Activated B cell treated with CpG ODN at 0.5 μM for 24 hours (primary cell): ENCODE data around the gene CFAP20DC. TPM values are rescaled to one million over a fixed set of nuclear protein-coding genes. Genes with fewer than 3 reads are reported as not detected.

Experiments used
- ATAC-seq: fragments of 200-7000 bp; cut with Tn5 transposase; one replicate; pipeline ENCODE4 v1.10.0; 2021; ENCODE audit warnings: low read depth, mild to moderate bottlenecking, moderate library complexity
- CTCF ChIA-PET: fragments of 350-600 bp; sonication (Branson Sonifier 250); formaldehyde crosslinking; loops from one replicate; lab custom pipeline; 2021; ENCODE audit warnings: antibody characterized with exemption; lab: Charles Lee
- POLR2A ChIA-PET: fragments of 350-600 bp; sonication (Branson Sonifier 250); formaldehyde crosslinking; loops from one replicate; lab custom pipeline; 2021; ENCODE audit warnings: antibody characterized with exemption; lab: Charles Lee
- DNase-seq: peaks from one replicate; pipeline ENCODE4 v3.0.0; 2022
- H3K27ac Mint-ChIP-seq: one replicate; pipeline ENCODE4 v1.8.0; 2020; ENCODE audit warnings: mixed read lengths
- H3K27me3 Mint-ChIP-seq: one replicate; pipeline ENCODE4 v1.8.0; 2021; ENCODE audit warnings: mixed read lengths
- H3K36me3 Mint-ChIP-seq: one replicate; pipeline ENCODE4 v1.8.0; 2021; ENCODE audit warnings: low read depth, mixed read lengths
- H3K4me1 Mint-ChIP-seq: one replicate; pipeline ENCODE4 v1.8.0; 2021; ENCODE audit warnings: mixed read lengths
- H3K4me3 Mint-ChIP-seq: one replicate; pipeline ENCODE4 v1.8.0; 2020; ENCODE audit warnings: mild to moderate bottlenecking, mixed read lengths
- H3K9me3 Mint-ChIP-seq: one replicate; pipeline ENCODE4 v1.8.0; 2020; ENCODE audit warnings: mixed read lengths
- CTCF ChIP-seq: fragments of 200-600 bp; IDR thresholded peaks from one replicate; pipeline ENCODE4 v1.8.0; 2022; ENCODE audit warnings: antibody characterized with exemption, mild to moderate bottlenecking
- intact Hi-C: fragments of 100-400 bp; cut with micrococcal nuclease; formaldehyde crosslinking; loops from one replicate; pipeline ENCODE4 v1.15.1; 2024
- total RNA-seq: library from RNA; stranded (reverse); gene quantifications from 2 replicates; pipeline ENCODE4 v1.2.3, GENCODE V29; 2022

The CFAP20DC gene
- total RNA-seq, 1 donor from 2014 or later: 1.6 TPM

GRCh38 chr3:58991623-58992022 lies 58.2 kb downstream of the CFAP20DC start:
- Mint-ChIP-seq H3K27ac (no peak overlapping the region), H3K9me3 (peaks cover 7% of the 10 kb centered on the region), H3K4me1 (peaks cover 4% of the 10 kb centered on the region), H3K27me3 (no peaks in the 10 kb centered on the region), H3K4me3 (no peak overlapping the region), H3K36me3 (no peaks in the 10 kb centered on the region)
- intact Hi-C loops: loop anchor here (10.0 kb wide), 1 partner anchor 223 kb away; no protein-coding TSS in a partner anchor
- POLR2A ChIA-PET: no interaction called here
- CTCF ChIA-PET: no interaction called here
- no peak for DNase-seq
- no peak for ATAC-seq
- TF ChIP-seq CTCF: no peak

DNA sequence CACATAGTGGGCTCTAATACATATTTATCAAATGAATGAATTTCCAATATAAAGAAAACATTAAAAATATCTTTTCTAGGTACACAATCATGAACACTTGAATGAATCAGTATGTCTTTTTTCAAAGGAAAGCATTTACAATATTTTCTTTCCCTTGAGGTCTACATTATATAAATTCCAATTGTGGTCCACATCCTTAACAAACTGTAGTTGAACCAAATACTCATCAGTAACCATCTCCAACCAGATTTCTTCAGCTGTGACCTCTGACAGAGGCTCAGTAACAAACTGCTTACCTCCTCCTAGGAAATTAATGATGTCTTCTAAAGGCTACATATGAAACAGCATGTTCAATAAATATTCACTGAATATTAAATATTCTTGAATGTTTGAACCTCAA lies 58.8 kb downstream of the CFAP20DC start:
- Mint-ChIP-seq H3K4me3 (no peak overlapping the region), H3K27ac (no peak overlapping the region), H3K4me1 (peaks cover 4% of the 10 kb centered on the region), H3K9me3 (peaks cover 8% of the 10 kb centered on the region), H3K36me3 (no peaks in the 10 kb centered on the region), H3K27me3 (no peaks in the 10 kb centered on the region)
- ChIA-PET POLR2A (no interaction called here), CTCF (no interaction called here)
- DNase-seq (no peak), ATAC-seq (no peak)
- no peak for TF ChIP-seq CTCF
- intact Hi-C loops: loop anchor here (10.0 kb wide), 1 partner anchor 224 kb away; no protein-coding TSS in a partner anchor

GRCh38 chr3:58989955-58990354 lies 59.9 kb downstream of the CFAP20DC start:
- Mint-ChIP-seq H3K36me3 (no peaks in the 10 kb centered on the region), H3K9me3 (peaks cover 9% of the 10 kb centered on the region), H3K27ac (no peak overlapping the region), H3K27me3 (no peaks in the 10 kb centered on the region), H3K4me3 (no peak overlapping the region), H3K4me1 (peaks cover 4% of the 10 kb centered on the region)
- ChIA-PET CTCF (no interaction called here), POLR2A (no interaction called here)
- ATAC-seq (no peak), DNase-seq (no peak)
- no peak for TF ChIP-seq CTCF
- intact Hi-C loops: loop anchor here (10.0 kb wide), 1 partner anchor 225 kb away; no protein-coding TSS in a partner anchor

DNA sequence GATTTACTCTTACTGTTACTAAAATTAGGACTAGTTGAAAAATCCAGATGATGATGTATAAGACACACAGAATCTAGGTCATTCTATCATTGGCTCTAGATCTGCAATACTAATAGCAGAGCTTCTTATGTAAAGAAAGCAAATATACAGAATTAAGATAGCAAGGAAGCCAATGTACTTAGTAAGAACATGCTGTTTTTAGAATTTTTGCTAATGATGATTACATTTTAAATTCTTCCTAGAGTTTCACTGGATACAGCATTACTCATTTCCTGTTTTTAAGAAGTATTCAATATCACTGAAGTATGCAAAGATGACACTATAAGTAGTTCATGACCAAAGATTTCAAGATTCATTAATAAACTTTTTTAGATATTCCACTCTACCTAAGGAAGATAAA lies 60.7 kb downstream of the CFAP20DC start:
- DNase-seq (no peak), ATAC-seq (no peak)
- H3K4me3 Mint-ChIP-seq: no peak overlapping the region
- ChIA-PET CTCF (no interaction called here), POLR2A (no interaction called here)
- no peak overlapping the region for H3K27ac Mint-ChIP-seq
- TF ChIP-seq CTCF: no peak
- peaks cover 9% of the 10 kb centered on the region for H3K9me3 Mint-ChIP-seq
- no peaks in the 10 kb centered on the region for H3K4me1 Mint-ChIP-seq
- intact Hi-C loops: no loop called here
- H3K36me3 Mint-ChIP-seq: no peaks in the 10 kb centered on the region
- H3K27me3 Mint-ChIP-seq: no peaks in the 10 kb centered on the region

- intact Hi-C loops: no loop called here
- Mint-ChIP-seq H3K4me3 (no peak overlapping the region), H3K27ac (no peak overlapping the region), H3K4me1 (no peaks in the 10 kb centered on the region), H3K36me3 (no peaks in the 10 kb centered on the region), H3K9me3 (peaks cover 5% of the 10 kb centered on the region), H3K27me3 (no peaks in the 10 kb centered on the region)
- DNase-seq (no peak), ATAC-seq (no peak)
- CTCF ChIA-PET: no interaction called here
- POLR2A ChIA-PET: no interaction called here
- no peak for TF ChIP-seq CTCF
These were observed 61.8 kb downstream of the CFAP20DC start for GRCh38 chr3:58988041-58988440.
